Measurements from ENCODE around the gene SPRYD3.

GRCh38 chr12:53051058-53051880 is 27.9 kb downstream of the SPRYD3 start:
- TF ChIP-seq CTCF (IDR thresholded peaks at IDR 0.05) (peak in 3 of 4 experiments; percentile 11 to 62 (median 23)), POLR2A (IDR thresholded peaks at IDR 0.05) (peak; percentile 68 to 71)

All from uterus (tissue), 2 donors.